GM19397 (cell line): ENCODE results near the gene SEMA6B.
"Not testable (repeated sequence)": the region's sequence is repeated elsewhere in the genome, so short reads cannot be mapped to it uniquely, and the experiment has no call there.

Source experiments
- ATAC-seq: cut with Tn5 transposase; IDR thresholded peaks from one replicate; pipeline ENCODE4 v1.9.1; 2021; ENCODE audit warnings: mild to moderate bottlenecking, moderate library complexity; ENCODE audit not compliant: unreplicated experiment

The SEMA6B gene

DNA sequence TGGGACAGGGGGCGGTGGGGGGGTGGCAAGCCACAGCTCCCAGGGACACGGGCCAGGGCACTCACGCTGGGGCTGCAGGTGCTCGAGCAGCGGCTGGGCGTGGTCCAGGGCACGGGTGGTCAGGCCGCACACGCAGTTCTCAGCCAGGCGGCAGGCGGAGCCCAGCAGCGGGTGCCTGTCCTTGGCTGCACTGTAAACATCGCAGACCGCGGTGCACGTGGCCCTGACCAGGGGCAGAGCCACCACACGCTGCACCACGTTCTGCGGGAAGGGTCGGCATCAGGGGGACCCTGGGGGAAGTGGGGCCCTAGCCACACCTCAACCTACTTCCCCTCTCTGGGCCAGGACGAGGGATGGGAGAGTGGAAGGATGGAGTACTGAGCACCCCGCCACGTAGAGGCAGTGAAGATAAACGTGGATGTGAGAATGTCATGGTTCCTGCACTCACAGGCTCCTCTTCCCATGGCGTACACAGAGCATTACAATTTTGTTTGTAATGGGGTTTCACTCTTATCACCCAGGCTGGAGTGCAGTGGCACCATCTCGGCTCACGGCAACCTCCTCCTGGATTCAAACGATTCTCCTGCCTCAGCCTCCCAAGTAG, 27.8 kb downstream of the SEMA6B start:
- no peak for ATAC-seq

DNA sequence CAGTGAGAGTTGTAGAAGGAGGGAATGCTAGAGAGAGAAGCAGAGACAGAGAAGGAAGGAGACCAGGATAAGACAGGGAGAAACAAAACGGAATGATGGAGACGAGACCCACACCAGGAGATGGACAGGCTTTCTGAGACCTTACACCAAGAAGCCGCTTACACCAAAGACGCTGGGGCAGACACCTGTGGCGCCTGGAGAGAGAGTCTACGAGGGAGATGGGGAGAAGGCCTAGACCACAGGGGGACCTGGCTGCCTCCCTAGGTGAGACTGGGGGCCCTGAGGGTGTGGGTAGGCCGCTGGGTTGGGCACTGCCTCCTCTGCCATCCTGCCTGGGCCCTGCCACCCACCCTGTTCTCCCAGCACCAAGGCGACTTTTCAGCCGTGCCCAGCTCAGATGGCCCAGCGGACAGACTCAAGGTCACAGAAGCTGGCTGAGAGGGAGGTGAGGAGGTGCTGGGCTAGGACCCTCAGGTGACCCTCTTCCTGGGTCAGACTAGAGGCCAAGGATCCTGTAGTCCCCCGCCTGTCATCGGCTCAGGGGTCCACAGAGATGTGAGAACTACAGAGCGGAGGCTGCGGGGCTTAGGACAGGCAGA, 29.5 kb downstream of the SEMA6B start:
- ATAC-seq = no peak

DNA sequence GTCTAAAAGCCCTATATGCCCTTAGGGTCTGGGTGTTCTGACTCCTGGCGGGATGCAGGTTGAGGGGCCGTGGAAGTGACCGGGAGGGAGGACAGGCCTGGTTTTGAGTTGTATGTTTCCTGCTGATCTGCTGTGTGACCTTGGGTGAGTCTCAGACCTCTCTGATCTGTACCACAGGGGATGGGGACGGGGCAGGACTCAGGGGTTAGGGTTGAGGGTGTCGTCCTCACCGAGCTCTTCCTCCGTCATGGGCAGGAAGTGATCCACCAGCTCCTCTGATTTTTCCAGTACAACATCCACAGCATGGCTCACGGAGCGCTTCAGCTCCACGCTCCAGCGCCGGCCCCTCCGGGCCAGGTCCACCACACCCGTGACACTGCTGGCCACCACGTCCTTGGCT, 30.6 kb downstream of the SEMA6B start:
- no peak for ATAC-seq

DNA sequence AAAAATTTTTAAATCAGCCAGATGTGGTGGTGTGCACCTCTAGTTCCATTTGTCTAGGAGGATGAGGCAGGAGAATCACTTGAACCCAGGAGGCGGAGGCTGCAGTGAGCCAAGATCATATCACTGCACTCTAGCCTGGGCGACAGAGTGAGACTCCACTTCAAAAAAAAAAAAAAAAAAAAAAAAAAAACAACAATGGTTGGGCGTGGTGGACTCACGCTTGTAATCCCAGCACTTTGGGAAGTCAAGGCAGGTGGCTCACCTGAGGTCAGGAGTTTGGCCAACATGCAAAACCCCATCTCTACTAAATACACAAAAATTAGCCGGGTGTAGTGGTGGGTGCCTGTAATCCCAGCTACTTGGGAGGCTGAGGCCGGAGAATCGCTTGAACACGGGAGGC, 32.1 kb downstream of the SEMA6B start:
- not testable (repeated sequence) for ATAC-seq

DNA sequence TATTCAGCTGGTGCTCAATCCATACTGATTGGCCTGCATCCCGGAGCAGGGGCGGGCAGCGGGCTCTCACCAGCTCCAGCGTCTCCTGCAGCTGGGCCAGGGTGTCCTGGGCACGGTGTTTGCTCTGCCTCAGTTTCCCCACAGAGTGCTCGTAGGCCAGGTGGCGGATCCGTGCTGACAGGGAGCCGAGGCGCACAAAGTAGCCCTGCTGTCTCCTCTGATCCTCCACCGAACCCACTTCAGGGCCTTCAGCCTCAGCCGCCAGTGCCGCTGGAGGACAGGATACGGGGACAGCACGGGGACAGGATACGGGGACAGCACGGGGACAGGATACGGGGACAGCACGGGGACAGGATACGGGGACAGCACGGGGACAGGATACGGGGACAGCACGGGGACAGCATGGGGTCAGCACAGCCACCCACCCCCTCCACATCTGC, 33.9 kb downstream of the SEMA6B start:
- ATAC-seq = no peak

DNA sequence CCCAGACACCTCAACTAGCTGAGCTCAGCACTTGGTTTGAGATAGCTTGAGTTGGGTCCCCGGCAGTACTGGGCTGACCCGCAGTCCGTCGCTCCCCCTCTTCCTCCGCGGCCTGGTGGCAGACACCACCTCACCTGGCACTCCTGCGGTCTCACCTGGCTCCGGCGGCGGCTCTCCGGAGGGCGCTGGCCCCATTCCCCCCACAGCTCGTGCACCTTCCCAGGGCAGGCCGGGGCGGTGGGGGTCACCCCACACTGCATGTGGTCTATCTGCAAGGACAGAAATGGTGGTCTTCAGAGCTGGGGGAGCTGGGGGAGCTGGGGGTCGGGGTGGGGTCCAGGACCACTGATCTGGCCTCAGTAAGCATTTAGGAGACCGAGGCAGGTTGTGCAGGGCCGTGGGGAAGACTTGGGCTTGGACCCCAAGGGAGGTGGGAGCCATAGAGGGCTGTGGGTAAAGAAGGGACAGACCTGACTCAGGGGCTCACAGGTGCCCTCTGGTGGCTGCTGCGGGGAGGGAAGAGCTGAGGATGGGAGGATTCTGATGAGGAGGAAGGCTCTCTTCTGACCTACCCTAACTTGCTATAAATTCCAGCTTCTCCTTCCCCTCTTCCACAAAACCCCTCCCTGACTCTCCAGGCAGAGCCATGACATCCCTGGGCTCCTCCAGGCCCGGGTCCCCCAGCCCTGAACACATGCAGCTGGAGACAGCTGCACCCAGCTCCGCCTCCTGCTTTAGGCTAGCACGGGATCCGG, 34.5 kb downstream of the SEMA6B start:
- ATAC-seq = no peak

DNA sequence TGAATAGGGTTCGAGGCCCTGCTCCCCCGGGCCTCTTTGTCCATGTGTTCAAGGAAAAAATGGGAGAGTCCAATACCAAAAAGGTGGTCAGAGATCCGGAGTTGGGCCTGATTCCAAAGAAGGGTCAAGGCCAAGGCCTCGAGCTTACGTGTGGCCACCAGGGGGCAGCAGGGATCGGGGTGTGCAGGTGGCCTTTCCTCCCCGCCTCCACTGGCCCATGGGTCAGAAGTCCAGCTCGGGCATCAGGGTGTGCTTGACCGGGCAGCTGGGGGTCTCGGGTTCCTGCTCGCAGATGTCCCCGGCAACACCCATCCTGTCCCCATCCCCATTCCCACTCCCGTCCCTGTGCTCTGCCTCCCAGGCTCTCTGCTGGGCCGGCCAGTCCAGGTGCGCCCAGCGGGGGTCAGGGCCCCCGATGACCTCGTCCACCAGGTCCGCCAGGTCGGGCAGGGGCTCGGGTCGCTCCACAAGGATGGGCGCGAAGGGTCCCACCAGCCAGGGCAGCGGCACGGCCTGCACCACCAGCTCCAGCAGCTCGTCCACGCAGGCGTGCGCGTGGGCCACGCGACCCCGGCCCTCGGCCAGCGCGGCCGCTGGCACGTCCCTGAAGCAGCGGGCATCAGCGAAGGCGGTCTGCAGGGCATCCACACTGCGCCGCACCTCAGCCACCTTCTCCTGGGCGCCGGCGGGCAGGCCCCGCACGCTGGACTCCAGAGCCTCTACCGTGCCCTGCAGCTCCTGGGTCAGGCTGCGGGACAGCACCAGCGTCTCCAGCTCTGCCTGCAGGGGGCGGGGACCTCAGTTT, 36.0 kb downstream of the SEMA6B start:
- ATAC-seq = no peak

DNA sequence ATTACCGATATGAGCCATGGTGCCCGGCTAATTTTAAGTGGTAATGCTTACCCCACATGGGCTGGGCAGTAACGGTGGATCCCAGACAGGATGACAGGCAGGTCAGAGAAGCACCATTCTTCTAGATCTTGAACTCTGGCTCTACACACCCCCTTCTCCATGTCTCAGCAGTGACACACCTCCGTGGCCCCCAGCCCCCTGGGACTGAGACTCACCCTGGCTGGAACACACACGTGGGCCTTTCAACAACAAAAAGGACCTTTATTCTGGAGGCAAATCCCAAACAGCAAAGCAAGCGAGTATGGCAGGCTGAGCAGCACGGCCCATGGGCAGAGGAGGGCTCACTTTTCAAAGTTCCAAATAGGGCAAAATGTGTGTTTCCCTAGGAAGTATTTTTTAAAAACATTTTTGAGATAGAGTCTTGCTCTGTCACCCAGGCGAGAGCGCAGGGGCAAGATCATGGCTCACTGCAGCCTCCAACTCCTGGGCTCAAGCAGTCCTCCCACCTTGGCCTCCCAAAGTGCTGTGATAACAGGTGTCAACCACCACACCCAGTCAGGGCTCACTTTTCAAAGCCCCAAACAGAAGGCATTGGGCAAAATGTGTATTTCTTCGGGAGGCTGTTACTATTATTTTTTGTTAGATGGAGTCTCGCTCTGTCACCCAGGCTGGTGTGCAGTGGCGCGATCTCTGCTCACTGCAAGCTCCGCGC, 37.0 kb downstream of the SEMA6B start:
- no peak for ATAC-seq

DNA sequence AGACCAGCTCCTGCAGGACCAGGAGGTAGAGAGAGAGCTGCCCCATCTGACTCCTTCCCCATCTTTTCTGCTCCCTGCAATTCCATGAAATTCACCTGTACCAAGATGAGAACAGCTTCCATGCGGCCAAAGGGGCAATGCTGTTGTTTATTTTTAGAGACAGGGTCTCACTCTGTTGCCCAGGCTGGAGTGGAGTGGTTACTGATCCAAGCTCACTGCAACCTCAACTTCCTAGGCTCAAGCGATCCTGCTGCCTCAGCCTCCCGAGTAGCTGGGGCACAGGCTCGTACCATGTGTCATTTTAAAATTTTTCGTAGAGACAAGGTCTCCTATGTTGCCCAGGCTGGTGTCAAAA, 37.6 kb downstream of the SEMA6B start:
- no peak for ATAC-seq

DNA sequence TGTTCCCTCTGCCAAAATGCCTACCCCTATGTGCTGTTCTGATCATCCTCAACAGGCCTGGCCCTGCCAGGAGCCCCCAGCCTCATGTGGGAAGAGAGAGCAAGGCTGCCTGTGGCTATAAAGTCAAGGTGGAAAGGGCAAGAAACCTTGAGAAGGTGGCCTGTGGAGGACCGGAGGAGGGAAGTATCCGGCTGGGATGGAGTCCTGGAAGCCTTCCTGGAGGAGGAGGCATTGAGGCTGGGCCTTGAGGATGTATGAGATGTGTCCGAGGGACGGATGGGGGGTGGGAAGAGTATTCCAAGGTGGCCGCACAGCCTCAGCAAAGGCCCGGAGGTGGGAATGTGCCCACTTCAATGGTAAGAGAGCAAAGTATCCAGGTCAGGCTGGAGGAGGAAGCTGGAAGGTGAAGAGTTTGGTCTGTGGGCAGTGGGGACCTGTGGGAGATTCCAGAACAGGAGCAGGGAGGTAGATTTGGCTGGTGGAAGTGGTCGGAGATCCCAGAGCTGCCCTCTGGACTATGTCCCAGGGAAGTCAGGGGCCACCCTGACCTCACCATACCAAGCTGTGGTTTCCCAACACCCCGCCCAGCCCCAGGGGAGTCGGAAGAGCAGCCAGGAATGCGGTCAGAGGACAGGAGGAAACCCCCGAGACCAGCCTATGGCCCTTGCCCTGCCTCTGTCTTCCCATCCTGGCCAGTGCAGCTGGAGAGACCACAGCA, 38.2 kb downstream of the SEMA6B start:
- no peak for ATAC-seq

DNA sequence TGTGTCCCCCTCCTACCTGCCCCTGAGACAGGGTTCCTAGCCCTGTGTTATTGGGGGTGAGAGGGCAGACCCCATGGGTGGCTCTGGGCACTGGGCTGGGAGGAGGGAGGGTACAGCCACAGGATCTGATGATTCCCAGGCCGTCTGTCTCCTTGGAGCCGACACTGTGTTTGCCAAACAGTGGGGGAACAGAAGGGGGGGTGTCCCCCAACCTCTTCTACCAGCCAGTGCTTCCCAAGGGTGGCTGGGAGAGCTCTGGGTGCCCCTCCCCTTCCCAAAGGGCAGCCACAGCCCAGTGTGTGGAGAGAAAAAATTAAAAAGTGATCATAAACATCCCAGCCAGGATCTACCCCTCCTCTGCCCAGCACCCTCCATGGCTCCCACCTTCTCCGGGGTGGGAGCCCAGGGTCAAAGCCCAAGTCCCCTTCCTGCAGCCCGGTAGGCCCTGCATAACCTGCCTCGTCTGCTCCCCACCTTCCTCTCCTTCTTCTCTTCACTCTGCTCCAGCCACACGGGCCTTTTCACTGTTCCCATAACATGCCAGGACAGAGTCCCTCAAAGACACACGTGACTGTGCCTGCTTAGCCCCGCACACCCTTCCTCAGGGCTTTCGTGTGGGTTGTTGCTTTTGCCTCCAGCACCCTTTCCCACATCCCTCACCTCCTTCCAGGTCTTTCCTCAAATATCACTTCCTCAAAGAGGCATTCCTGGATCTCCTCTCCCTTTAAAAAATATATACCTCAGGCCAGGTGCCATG, 39.8 kb downstream of the SEMA6B start:
- ATAC-seq = no peak

DNA sequence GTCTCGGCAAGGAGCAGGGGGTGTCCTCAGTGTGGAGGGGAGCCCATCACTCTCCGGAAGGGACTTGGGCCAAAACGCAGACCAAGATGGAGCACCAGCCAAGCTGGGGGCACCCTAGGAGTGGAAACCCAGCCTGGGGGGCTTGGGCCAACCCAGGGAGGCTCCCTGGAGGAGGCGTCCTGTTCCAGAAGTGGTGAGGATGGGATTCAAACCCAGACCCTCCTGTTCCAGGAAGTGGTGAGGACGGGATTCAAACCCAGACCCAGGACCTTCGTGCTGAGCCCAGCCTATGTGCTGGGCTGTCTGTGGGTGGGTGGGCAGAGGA, 40.4 kb downstream of the SEMA6B start:
- no peak for ATAC-seq

DNA sequence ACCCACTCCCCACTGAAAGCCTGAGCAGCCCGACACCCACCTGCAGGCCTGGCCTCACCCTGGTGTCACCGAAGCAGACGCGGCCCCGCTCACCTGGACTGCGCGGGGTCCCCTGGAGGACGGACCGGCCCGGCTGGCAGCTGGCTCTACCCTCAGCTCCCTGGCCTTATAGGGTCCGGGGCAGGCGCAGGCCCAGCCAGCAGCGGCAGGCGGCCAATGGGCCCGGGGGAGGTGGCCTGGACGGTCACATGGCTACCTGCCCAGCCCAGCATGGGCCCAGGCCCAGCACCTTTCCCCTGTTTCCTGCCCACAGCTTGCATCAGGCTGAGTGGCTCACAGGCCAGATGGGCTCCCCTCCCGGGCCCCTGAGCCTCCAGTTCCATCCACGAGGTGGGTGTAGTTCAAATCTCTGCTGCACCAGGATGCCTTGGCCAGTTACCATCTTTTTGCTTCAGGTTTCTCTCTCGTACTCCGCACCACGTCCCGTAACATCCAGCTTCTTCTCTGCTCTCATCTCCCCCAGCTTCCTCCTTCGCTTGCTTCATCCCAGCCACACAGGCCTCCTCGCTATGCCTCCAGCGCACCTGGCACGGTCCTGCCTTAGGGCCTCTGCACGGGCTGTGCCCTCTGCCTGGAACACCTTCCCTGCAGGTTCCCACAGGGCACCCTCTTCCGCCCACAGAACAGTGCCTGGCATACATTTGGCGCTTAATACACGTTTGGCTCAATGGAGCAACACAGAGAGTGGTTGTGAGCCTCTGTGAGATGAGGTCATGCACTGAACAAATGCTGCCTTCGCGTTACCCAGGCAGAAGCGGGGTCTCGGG, 40.9 kb downstream of the SEMA6B start, which contains the start of gene PLIN4:
Gene PLIN4, minus strand, starts transcription at position 142 of the 827 bp plus-strand sequence. CDS start 214 bp downstream, outside the sequence.
- no peak for ATAC-seq

DNA sequence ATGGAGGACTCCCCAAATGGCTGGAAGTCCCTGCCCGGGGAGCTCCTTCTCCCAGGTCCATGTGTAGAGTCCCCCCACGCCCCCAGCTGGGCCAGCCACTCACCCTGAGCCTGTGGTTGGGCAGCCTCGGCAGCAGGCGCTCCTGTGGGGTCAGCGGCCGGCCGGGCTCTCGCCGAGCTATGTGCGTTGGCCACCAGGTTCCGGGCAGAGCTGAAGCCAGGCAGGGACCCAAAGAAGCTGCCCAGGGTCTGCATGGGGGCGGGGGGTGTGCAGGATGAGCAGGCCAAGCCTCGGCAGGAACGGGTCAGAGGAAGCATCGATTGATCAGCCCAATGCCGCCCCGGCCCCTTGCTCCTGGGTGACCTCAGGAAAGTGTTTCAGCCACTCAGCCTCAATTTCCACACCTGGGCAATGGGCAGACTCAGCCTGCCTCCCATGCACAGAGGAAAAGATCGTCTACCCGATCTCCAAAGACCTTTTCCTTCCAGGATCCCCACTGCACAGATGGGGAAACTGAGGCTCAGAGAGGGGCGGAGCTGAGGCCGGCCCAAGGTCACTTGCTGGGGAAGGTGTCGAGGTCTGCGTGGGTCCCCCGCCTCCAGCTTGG, 41.9 kb downstream of the SEMA6B start:
- no peak for ATAC-seq

DNA sequence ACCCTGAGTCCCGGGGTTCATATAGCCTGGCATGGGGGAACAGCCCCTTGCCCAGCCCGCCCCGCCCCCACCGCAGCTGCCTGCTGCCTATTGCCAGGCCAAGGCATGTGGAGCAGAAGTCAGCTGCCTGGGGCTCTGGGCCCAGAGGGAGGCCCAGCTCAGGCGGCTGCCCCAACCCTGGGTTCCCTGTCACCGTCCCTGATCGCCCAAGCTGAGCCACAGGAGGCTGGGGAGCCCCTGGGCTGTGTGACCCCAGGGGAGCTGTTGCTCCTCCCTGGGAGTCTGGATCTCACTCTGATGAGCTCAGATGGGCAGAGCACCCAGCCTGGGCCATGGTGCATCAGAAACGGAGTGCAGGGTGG, 42.6 kb downstream of the SEMA6B start:
- no peak for ATAC-seq

DNA sequence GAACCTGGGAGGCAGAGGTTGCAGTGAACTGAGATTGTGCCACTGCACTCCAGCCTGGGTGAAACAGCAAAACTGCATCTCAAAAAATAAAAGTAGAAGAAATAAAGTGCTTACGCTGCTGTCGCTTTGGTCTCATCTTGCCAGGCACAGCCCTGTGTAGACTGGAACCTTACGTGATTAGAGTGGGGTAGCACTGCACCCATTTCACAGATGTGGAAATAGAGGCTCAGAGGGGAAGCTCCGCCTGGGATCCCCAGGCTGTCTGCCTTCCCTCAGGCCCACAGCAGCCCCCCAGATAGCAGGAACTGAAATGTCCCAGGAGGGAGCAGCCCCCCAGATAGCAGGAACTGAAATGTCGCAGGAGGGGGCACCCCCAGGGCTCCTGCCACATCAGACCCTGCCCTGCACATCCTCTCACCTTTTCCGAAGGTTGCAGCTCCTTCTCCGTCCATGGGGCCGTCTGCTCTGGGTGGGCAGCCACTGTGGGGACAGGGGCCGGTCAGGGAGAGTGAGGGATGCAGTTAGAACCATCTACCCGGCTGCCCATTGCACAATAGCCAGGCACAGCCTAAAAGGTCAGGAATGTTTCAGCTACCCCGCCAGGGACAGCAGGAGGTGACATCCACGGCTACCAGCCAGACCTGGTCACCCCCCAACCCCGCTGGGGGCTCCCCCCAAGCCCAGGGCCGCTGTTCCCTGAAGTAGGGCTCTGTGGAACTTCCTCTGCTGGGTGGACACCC, 43.1 kb downstream of the SEMA6B start:
- no peak for ATAC-seq

DNA sequence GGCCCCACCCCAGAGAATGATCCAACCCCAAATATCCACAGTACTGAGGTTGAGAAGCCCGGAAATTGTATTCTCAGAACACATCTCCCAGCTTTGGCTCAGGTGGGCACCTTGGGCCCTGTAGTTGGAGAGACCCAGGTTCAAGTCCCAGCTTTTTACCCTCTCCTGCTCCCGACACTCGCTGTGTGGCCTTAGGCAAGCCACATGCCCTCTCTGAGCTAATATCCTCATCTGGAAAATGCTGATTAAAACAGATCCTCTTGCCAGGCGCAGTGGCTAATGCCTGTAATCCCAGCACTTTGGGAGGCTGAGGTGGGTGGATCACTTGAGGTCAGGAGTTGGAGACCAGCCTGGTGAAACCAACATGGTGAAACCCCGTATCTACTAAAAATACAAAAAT, 43.8 kb downstream of the SEMA6B start:
- no peak for ATAC-seq

DNA sequence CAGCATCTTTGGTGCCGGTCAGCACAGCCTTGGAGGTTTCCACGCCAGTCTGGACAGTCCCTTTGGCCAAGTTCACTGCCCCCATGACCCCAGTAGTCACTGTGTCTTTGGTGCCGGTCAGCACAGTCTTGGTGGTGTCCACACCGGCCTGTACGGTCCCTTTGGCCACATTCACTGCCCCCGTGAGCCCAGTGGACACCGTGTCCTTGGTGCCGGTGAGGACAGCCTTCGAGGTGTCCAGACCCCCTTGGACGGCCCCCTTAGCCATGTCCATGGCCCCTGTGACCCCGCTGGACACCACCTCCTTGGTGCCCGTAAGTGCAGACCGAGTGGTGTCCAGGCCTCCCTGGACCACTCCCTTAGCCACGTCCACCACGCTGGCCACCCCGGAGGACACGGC, 46.2 kb downstream of the SEMA6B start:
- ATAC-seq = no peak
